Measurements from ENCODE around the gene ILKAP.

Gene ILKAP

DNA sequence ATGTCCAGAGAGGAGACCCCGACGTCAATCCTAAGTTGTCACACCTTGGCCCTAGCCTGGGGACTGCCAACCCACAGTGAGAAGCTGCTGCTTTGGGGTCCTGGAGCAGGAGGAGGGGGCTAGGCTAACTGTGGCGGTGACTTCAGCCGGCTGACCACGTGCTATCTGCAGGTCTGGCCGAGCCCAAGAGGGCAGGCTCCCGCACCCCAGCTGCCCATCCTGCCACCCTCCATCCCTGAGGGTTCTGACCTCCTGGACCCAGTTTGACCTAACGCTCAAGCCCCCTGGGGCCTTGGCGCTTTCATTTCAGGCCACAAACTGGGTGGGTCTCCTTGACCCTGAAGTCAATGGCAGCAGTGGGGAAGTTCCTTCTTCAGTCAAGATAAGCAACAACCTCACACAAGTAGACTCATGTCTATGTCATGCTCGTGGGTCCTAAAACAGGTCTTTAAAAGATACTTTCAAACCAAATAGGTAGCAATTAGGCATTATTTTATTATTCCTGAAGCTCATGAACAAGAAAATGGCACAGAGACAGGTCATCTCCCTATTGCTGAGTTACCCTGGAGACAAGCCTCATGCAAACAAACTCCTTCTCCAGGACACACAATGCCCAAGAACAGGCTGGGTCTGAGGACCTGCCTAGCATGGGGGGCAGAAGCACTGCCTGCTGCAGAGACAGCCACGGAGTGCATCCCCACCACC lies 34.1 kb upstream of the ILKAP start:
- DNase-seq: no peak

DNA sequence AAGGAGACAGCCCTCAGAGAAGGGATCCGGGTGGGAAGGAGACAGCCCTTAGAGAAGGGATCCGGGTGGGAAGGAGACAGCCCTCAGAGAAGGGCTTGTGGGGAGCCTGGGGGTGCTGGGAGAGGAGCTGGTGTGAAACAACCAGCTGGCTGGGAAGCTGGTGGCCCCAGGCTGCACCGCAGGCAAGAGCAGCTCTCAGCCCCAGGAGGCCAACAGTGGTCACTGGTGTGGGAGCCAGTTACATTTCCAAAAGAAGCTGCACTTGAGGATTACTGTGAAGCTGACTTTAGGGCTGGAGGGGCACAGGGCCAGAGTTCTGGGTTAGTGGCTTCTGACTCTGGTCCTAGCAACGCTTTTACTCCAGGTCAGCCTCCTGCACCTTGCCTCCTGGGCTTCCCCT lies 33.1 kb upstream of the ILKAP start:
- DNase-seq: no peak

DNA sequence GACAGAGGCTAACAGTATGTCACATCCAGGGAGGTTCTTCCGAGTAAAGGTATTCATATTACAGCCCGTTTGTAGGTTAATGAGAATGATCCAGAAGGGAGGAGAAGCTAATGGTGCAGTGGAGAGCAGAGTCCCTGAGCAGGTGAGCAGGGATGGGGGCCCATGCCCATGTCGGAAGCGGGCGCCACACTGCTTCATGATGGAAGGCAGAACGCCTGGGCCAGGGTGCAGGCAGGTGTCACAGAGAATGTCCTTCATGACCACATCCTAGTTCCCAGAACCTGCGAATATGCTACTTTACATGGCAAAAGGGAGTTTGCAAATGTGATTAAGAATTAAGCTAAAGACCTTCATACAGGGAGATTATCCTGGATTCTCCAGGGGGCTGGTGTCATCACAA lies 32.4 kb upstream of the ILKAP start:
- DNase-seq: no peak

DNA sequence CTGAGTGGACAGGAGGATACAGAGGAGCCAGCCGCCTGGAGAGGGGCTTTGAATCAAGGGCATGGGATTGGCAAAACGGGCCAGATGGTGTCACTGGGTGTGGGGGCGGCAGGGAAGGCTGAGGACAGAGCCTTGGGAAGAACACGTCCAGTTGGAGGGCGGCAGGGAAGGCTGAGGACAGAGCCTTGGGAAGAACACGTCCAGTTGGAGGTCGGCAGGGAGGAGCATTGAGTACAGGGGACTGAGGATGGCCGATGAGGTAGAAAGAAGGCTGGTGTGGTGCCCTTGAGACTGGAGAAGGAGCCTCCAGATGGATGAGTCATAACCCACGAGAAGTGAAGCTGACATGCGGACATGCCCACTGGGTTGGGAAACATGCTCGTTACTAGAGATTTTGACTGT lies 31.8 kb upstream of the ILKAP start:
- DNase-seq: no peak

DNA sequence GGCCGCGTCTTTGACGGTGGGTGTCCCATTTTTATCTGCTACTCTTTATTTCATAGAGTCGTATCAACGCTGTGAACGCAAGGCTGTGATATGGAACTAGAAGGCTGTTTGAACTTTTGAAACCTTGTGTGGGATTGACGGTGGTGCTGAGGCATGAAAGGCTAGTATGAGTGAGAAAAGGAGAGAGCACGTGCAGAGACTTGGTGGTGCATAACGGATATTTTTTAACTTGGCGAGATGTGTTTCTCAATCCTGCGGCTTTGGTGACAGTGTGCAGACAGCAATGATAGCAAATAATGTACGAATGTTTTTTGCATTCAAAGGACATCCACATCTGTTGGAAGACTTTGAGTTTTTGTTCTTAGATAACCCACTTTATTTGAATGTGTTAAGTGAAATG lies 30.1 kb upstream of the ILKAP start:
- no peak for DNase-seq

DNA sequence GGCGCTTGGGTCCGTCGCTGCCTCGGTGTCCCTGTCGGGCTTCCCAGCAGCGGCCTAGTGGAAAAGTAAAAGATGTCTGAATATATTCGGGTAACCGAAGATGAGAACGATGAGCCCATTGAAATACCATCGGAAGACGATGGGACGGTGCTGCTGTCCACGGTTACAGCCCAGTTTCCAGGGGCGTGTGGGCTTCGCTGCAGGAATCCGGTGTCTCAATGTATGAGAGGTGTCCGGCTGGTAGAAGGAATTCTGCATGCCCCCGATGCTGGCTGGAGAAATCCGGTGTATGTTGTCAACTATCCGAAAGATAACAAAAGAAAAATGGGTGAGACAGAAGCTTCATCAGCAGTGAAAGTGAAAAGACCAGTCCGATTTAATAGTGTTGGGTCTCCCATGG lies 28.3 kb upstream of the ILKAP start:
- DNase-seq: no peak

DNA sequence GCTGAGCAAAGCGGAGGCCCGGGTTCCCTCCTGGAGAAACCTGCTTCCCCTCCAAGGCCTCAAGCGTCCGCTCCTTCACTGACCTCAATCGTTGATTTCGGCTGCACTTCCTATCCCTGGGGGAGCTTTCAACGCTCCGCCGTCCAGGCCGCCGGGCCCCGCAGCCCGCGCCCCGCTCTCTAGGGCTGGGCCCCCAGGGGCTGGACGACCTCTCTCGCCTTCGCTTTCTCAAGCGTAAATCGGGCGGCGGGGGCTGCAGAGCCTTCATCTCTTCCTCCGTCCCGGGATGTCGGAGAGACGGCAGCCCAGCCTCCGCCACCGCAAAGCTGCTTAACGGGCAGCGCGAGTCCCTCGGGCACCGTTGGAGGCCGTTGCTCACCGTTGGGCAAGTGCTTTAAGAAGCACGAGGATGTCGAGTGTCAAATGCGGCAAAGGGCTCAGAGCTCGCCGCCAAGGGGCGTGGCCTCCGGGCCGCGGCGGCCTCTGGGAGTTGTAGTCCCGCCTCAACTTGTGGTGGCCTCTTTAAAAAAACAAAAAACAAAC lies 27.8 kb upstream of the ILKAP start:
- DNase-seq: peak in 47 of 56 donors; percentile 13 to 85 (median 58)

DNA sequence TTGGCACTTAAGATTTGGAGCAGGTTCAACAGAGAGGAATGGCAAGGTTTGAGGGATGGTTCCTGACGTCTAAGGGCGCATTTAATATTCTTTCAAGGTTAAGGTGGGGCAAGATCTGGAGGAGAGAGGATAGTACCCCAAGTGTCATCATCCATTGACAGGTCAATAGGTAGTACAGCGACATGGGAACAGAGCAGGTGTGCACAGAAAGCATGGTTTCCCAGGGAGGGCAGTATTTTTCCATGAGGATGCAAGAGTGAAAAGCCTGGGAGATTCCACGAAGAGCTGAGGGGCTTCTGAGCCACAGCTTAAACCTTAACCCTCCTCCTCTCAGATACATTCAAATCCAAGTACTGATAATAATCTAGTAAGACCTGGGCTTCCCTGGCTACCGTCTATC lies 27.2 kb upstream of the ILKAP start:
- no peak for DNase-seq

DNA sequence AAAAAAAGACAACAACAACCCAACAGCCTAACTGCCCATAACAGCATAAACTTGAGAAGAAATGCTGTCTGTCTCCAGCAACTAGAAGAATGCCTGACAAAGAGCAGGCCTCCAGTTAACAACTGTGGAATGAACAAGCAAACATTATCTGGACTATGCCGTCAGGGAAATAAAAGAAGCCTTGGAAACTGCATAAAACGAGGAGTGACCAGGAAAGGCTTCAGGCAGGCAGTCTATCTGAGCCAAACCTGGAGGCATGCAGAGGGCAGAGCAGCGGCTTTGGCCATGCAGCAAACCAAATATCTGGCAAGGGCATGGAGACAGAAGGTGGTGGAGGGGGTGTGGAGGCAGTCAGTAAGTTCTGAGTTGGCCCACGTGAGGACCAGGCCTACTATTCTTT lies 25.2 kb upstream of the ILKAP start:
- no peak for DNase-seq

DNA sequence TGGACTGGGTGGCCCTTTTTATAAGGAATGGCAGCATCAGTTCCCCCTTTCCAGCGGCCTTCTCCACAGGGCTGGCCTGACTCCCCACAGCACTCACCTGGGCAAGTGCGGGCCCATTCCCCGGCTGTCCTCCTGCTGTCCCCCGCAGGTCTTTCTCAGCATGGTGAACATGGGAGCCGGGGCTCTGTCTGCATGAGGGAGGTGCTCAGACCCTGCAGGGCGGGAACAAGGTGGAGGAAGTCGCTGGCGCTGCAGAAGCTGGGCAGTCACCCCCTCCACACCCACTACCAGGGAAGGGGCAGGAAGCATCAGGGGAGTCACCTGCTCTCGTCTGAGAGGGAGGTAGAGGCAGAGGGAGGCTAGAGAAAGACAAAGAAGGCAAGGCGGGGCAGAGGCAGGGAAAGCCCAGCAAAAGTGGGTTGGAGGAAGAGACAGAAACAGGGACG lies 24.1 kb upstream of the ILKAP start:
- no peak for DNase-seq

DNA sequence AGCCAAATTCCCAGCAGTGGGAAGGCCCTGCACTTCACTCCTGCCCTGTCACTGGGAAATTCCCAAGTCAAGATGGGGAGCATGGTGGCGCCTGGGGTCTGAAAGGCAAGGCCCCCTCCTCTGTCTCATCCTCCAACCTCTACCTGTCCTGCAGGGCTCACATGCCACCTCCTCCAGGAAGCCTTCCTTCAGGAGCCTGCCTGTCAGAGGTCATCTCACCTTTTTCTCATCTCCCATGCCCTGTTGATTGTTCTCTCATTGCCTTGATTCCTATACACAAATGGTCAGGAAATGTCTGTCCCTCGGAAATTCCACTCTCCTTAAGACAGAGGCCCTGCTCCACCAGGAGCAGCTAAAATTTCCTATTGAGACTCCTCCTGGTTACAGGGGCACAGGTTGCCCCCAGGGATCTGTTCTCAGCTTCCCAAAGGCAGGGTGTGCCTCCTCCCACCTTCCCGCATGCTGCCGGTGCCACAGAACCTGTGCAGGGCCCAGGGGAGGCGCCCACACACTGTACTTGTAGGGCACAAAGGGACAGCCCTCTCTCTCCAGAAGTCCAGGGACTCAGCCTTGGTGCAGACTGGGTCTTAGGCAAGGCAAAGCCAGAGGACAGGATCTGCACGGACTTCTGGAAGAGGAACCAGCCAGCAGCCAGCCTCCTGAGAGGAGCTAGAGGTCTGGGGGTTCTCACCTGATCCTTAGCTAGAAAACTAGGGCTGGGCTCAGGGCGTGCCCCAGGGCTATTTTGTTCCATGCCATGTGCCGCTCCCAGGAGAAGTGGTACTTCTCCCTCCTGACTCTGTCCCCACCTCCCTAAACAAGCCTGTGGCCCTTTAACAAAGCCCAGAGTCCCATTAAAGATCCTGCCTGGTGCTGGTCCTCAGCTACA lies 23.4 kb upstream of the ILKAP start:
- DNase-seq: no peak

DNA sequence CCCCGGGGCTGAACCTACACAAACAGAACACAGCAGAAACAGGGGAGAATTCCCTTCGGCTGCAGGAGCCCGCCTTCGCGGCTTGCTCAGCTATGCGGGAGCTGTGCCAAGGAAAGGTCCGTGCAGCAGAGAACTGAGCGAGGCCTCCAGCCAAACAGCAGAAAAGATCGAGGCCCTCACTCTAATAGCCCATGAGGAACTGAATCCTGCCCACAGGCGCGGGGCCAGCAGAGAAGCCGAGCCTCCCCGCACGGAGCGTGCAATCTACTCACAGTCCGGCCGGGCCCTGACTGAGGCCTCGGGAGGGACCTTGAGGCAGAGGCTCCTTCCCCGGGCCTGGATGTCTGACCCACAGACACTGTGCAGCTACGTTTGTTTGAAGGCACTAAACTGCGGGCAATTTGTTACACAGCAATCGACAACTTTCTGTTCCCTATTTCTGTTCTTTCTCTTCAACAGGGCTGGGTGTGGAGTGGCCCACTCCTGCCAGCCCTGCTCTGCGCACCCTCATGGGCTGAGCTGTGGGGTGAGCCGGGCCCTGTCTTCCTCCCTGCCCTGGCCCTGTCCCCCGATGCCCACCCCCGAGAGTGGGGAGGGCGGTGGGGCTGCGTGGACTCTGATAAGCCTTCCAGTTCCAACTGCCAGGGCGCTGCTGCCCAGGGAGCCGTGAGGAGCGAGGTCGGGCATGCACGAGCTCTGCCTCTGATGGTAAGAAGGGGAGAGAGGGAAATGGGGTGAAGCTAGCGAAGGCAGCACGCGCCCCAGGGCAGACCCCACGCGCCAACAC lies 22.6 kb upstream of the ILKAP start:
- DNase-seq: peak in 2 of 56 donors; percentile 21 to 37

DNA sequence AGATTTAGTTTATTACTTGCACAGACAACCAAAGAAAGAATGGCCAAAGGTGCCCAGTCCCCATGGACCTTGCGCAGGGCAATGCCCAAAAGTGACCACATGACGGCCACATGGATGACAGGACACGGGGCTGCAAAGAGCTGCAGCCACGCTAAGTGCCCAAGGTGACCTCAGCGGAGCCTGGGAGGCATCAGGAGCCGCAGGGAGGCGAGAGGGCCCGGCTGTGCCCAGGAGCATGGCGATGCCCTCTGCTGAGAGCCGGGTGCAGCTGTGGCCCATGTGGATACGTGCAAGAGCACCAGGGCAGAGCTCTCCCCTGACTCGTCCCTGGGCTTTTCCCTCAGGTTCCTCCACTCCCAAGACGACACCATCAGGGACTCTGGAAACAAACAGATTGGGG lies 21.6 kb upstream of the ILKAP start:
- no peak for DNase-seq

DNA sequence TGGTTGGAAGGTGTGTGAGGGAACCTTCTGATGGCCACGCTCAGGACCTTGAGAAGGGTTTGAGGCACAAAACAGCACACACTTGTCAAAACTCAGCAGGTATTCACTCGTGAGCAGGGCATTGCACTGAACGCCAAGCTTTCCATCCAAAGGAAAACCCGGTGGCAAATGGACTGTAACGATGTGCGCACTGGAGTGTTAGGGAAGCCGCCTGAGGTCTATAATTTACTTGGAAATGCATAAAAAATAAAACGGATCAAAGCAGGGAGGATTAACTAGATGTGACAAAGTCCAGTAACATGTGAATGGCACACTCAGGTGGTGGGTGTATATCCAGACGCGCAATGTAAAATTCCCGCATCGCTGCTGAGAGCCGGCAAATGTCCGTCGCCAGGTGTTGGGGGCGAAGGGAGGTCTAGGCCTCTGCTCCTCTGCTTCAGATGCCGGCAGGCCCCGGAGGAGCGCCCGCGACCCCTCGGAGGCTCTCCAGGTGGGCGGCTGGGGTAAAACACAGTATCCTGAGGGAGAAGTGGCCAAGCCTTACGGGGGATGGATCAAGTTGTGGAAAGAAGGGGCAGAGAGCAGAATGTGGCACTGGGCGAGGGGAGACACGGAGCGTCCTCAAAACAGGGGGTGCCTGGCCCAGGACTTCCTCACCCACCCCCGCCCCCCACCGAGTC lies 21.0 kb upstream of the ILKAP start:
- no peak for DNase-seq

DNA sequence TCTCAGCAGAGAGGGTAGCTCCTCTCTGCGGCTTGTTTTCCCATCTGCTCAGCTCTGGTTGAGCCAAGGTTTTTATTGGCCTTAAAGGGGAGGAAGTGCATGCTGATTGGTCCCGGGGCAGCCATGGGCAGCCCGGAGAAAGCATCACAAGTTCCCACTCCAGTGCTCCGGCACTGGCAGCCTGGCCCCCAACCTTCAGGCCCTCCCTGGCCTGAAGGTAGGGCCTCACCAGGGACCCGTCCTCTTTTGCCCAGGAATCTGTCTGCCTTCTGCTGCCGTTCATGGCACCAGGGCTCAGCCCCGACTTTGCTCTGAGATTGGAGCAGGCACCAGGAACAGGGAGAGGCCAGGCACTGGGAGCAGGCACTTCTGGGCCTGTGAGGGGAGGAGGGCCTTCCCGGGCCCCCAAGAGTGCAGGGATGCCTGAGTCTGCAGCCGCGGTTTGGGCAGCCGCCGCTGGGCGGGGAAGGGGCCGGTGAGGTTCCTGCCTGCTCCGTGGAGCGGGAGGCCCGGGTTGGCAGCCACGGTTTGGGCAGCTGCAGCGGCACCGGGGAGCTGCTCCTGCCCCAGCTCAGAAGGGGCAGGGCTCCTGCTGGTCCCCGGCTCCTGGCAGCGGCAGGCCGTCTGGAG lies 17.5 kb upstream of the ILKAP start:
- DNase-seq: peak in 48 of 56 donors; percentile 8 to 82 (median 61)

DNA sequence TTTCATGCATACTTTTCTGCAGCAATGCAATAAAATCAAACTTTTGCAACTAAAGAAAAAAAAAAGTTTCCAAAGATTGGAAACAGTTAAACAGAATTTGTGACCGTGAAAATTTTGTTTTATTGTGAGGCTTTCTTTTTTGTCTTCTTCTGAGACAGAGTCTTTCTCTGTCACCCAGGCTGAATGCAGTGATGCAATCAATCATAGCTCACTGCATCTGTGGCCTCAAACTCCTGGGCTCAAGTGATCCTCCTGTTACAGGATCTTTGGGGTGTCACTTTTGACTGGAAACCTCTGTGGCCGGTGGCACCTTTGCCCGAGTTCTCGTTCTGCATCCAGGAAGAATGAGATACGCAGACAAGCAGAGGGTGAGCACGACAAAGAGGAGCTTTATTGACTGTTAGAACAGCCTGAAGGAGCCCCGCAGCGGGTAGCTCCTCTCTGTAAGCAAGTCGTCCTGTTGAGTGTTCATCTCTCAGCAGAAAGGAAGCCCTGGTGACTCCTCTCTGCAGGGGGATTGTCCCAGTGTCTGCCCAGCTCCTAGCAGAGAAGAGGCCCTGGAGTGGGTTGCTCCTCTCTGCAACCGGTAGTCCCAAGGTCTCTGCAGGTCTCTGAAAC lies 16.9 kb upstream of the ILKAP start:
- peak in 12 of 56 donors; percentile 26 to 75 (median 62) for DNase-seq

DNA sequence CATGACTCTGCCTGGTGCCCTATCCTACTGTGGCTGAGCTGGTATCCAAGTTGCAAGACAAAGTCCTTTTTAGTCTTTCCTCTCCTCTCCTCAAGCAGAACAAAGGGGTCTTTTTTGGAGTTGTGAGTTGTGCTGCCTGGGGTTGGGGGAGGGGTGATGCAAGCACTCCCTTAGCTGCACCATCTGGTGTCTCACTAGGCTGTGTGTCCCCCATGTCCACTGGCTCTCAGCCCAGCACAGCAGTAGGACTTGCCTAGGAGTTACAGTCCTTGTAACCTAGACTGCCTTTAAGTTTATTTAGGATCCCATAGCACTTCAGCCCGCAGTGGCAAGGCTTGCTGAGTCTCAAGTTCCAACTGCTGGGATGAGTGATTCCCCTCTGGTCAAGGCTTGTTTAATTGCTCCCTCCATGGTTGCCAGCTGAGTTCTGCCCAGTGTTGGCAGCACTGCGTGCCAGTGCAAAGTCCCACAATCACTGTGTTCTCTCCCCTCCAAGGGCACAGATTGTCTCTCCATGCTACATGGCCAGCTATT lies 13.2 kb upstream of the ILKAP start:
- peak in 55 of 56 donors; percentile 52 to 96 (median 86) for DNase-seq

DNA sequence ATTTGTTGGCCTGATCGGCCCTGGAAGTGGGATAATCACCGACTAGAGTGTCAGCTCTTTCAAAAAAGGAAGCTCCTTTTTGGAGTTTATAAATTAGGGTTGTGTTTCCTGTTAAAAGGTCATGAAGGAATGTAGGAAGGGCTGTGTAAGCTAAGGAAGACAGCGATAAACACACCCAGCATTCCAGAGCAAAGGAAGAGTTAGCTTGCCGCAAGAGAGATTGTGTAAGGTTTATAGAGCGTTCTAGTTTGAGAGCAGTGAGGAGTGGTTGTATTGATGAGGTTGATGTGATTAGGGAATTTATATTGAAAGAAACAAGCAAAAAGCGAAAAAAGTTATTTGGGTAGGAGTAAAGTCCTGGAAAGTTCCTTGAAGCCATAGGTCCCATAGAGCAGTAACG lies 3.5 kb upstream of the ILKAP start:
- DNase-seq: no peak

DNA sequence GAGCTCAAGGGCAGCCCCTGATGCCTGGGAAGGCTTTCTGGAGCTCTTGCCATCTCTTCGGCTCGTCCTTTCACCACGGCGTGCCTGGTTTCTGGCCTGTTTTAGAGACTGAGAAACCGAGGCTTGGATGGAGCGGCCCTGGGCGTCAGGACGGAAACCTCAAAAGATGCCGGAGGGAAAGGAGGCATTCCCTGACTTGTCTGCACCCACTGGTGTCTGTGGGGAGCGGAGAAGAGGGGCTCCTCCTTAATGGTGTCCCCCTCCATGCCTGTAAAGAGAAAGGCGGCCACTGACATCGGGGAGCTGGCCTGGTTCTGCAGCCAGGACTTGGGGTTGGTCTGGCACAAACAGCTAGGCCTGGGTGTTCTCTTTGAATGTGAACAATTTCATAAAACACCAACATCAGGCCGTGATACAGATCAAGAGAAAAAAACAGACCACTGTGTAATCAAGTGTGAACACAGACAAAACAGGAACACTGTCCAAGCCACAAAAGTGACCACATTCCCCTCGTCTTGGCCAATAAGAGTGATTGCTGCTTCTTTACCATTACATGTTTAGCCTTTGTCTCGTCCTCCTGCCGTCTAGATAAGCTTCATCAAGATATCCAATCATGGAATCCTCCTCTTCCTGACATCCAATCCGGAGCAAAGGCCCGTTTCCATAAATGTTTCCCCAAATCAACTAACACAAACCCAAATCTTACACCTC lies 633 bp upstream of the ILKAP start:
- DNase-seq: peak in 2 of 56 donors; percentile 44 to 64
